SK-N-SH (cell line): ENCODE data around the gene S100B. TPM values are rescaled to one million over a fixed set of nuclear protein-coding genes. Genes with fewer than 3 reads are reported as not detected.

Experiments used
- CTCF ChIA-PET: fragments of 300-600, 350-600 bp; formaldehyde crosslinking; extraction: SDS; loops from one replicate; lab custom pipeline; 2021; lab: Yijun Ruan, JAX
- POLR2A ChIA-PET: fragments of 350-600 bp; sonication (Branson Sonifier 250); formaldehyde crosslinking; extraction: SDS; loops from one replicate; lab custom pipeline; 2020; ENCODE audit warnings: antibody characterized with exemption, inconsistent platforms; lab: Yijun Ruan, JAX
- DNase-seq: peaks from one replicate; pipeline ENCODE4 v3.0.0; 2012
- H2AFZ ChIP-seq: fragments of 200-600 bp; sonication (generic); 2 replicates; pipeline ENCODE4 v1.8.1; 2016; ENCODE audit warnings: antibody characterized with exemption, mild to moderate bottlenecking, low read depth
- H3F3A ChIP-seq: fragments of 200-600 bp; sonication (generic); replicated peaks from 2 replicates; pipeline ENCODE3; 2016; ENCODE audit warnings: antibody characterized with exemption, mild to moderate bottlenecking; ENCODE audit not compliant: insufficient read depth
- H3K27ac ChIP-seq, 2 experiments: fragments of 200-500 bp in 1 of 2; fragments of 200-600 bp in 1 of 2; sonication (Bioruptor generic) in 1 of 2; sonication (generic), shearing (Covaris generic) in 1 of 2; 2 replicates each; pipeline versions ENCODE4 v1.5.1 to v1.6.1; 2014 to 2016; ENCODE audit warnings: low read depth in 2 of 2, inconsistent platforms in 1 of 2, low read length in 1 of 2, mild to moderate bottlenecking in 1 of 2, mixed read lengths in 1 of 2
- H3K27me3 ChIP-seq: fragments of 200-600 bp; sonication (generic), shearing (Covaris generic); 2 replicates; pipeline ENCODE4 v1.6.1; 2016; ENCODE audit warnings: mixed run types; ENCODE audit not compliant: insufficient read depth
- H3K36me3 ChIP-seq, 2 experiments: fragments of 200-500 bp in 1 of 2; fragments of 200-600 bp in 1 of 2; sonication (Bioruptor generic) in 1 of 2; sonication (generic) in 1 of 2; replicated peaks in 1 of 2; 2 replicates each; pipeline versions ENCODE3 to v1.5.1; 2014 to 2016; ENCODE audit warnings: low read length in 1 of 2, mild to moderate bottlenecking in 1 of 2; ENCODE audit not compliant: insufficient read depth in 2 of 2, control insufficient read depth in 1 of 2
- H3K4me1 ChIP-seq, 2 experiments: fragments of 200-500 bp in 1 of 2; fragments of 200-600 bp in 1 of 2; sonication (Bioruptor generic) in 1 of 2; sonication (generic), shearing (Covaris generic) in 1 of 2; 2 replicates each; pipeline versions ENCODE4 v1.5.1 to v1.6.1; 2014 to 2016; ENCODE audit warnings: low read depth in 1 of 2, low read length in 1 of 2, mixed run types in 1 of 2; ENCODE audit not compliant: insufficient read depth in 2 of 2, control insufficient read depth in 1 of 2
- H3K4me2 ChIP-seq: fragments of 200-600 bp; sonication (generic), shearing (Covaris generic); 2 replicates; pipeline ENCODE4 v1.6.1; 2017; ENCODE audit warnings: mixed run types
- H3K4me3 ChIP-seq, 2 experiments: fragments of 200-500 bp in 1 of 2; fragments of 200-600 bp in 1 of 2; sonication (Bioruptor generic) in 1 of 2; sonication (generic), shearing (Covaris generic) in 1 of 2; 2 replicates each; pipeline versions ENCODE4 v1.5.1 to v1.8.1; 2014 to 2016; ENCODE audit warnings: low read depth in 2 of 2, inconsistent platforms in 1 of 2, low read length in 1 of 2, mild to moderate bottlenecking in 1 of 2, mixed read lengths in 1 of 2, moderate library complexity in 1 of 2
- H3K79me2 ChIP-seq: fragments of 200-600 bp; sonication (generic); 2 replicates; pipeline ENCODE4 v1.8.1; 2017; ENCODE audit warnings: mild to moderate bottlenecking; ENCODE audit not compliant: insufficient read depth
- H3K9ac ChIP-seq: fragments of 200-600 bp; sonication (generic); 2 replicates; pipeline ENCODE4 v1.6.1; 2017; ENCODE audit warnings: mixed run types
- H3K9me2 ChIP-seq: fragments of 200-600 bp; sonication (generic); 2 replicates; pipeline ENCODE4 v1.6.1; 2017; ENCODE audit warnings: mixed run types
- H3K9me3 ChIP-seq: fragments of 200-600 bp; sonication (generic); 2 replicates; pipeline ENCODE4 v1.6.1; 2017; ENCODE audit warnings: mixed run types, mild to moderate bottlenecking, moderate library complexity
- H4K20me1 ChIP-seq: fragments of 200-600 bp; sonication (generic); 2 replicates; pipeline ENCODE4 v1.6.1; 2017; ENCODE audit warnings: mild to moderate bottlenecking, mixed run types; ENCODE audit not compliant: insufficient read depth
- ELF1 ChIP-seq: IDR thresholded peaks from 2 replicates; pipeline ENCODE4 v1.4.0; 2012
- EP300 ChIP-seq, 2 experiments: IDR thresholded peaks; 2 replicates each; pipeline versions ENCODE4 v1.4.0 to v1.6.1; 2012; ENCODE audit warnings: borderline replicate concordance in 1 of 2, low read depth in 1 of 2, low read length in 1 of 2
- EZH2phosphoT487 ChIP-seq: fragments of 200-600 bp; sonication (generic); IDR thresholded peaks from 2 replicates; pipeline ENCODE4 v1.6.1; 2017; ENCODE audit warnings: low read depth, mixed run types, mild to moderate bottlenecking, antibody characterized with exemption, moderate library complexity, borderline replicate concordance
- FOSL2 ChIP-seq: IDR thresholded peaks from 2 replicates; pipeline ENCODE4 v1.4.0; 2012; ENCODE audit warnings: low read depth, mild to moderate bottlenecking, moderate library complexity, borderline replicate concordance
- NRF1 ChIP-seq: IDR thresholded peaks from 2 replicates; pipeline ENCODE4 v1.6.1; 2012; ENCODE audit warnings: low read depth, mild to moderate bottlenecking, low read length
- RCOR1 ChIP-seq: fragments of 150-350 bp; IDR thresholded peaks from 2 replicates; pipeline ENCODE4 v1.6.1; 2017; ENCODE audit warnings: antibody characterized with exemption, low read length
- WGBS: methylation state at CpG from one replicate; pipeline ENCODE4 v1.1.6; 2017; ENCODE audit warnings: low lambda C conversion rate; 5-methylcytosine and 5-hydroxymethylcytosine counted together
- polyA plus RNA-seq, 3 experiments: library from polyadenylated mRNA; depleted of rRNA; stranded (reverse); fragments of >200 nt; gene quantifications; 2 replicates each; pipeline ENCODE4 v1.2.3, GENCODE V29; 2012
- TF ChIP-seq, protein P1 (sequence below): fragments of 150-350 bp; IDR thresholded peaks from 2 replicates; pipeline ENCODE4 v1.6.1; 2017; ENCODE audit warnings: antibody characterized with exemption, low read length, low read depth, borderline replicate concordance
- TF ChIP-seq, protein P2 (sequence below): IDR thresholded peaks from 2 replicates; pipeline ENCODE4; 2012
- TF ChIP-seq, protein P3 (sequence below): fragments of 150-350 bp; IDR thresholded peaks from 2 replicates; pipeline ENCODE4 v1.6.1; 2016; ENCODE audit warnings: mild to moderate bottlenecking, low read depth, low read length

Gene S100B
- polyA plus RNA-seq, 1 of the 3 experiments (the other 2 are of a cell fraction), result 0.12 TPM

DNA sequence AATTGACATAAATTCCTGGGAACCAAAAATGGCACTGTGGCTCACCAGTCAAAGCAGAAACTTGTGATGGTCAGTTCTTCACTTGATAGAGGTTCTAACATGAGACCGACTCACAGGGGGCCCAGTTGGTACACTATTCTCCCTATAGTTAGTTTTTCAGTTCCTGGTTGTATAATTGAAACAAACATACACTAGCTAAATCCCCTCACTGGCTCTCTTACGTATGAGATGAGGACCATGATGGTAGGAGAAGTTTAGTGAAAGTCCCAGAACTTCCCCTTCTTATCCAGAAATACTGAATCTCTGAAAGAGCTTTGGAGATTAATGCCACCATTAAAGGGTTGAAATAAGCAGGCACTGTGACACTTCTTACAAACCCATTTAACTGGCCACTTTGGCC, 2.8 kb upstream of the S100B start:
- CTCF ChIA-PET, result no interaction called here
- no peak overlapping the region for H3K4me2 ChIP-seq
- H3K27me3 ChIP-seq, result no peaks in the 10 kb centered on the region
- no peak for DNase-seq
- no peaks in the 10 kb centered on the region for H4K20me1 ChIP-seq
- peaks cover 5 to 10% of the 10 kb centered on the region in 2 experiments; a peak in 2 of 4 replicates for H3K4me1 ChIP-seq
- TF ChIP-seq EZH2phosphoT487 (no peak), NRF1 (no peak), EP300 (IDR thresholded peaks at IDR 0.05; ENCODE audit: borderline replicate concordance in 1 of 2, low read depth in 1 of 2, low read length in 1 of 2) (no peak), FOSL2 (no peak)
- TF ChIP-seq, protein P1, sequence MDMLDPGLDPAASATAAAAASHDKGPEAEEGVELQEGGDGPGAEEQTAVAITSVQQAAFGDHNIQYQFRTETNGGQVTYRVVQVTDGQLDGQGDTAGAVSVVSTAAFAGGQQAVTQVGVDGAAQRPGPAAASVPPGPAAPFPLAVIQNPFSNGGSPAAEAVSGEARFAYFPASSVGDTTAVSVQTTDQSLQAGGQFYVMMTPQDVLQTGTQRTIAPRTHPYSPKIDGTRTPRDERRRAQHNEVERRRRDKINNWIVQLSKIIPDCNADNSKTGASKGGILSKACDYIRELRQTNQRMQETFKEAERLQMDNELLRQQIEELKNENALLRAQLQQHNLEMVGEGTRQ, result no peak
- TF ChIP-seq, protein P2, sequence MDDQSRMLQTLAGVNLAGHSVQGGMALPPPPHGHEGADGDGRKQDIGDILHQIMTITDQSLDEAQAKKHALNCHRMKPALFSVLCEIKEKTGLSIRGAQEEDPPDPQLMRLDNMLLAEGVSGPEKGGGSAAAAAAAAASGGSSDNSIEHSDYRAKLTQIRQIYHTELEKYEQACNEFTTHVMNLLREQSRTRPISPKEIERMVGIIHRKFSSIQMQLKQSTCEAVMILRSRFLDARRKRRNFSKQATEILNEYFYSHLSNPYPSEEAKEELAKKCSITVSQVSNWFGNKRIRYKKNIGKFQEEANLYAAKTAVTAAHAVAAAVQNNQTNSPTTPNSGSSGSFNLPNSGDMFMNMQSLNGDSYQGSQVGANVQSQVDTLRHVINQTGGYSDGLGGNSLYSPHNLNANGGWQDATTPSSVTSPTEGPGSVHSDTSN, result no peak
- TF ChIP-seq, protein P3, sequence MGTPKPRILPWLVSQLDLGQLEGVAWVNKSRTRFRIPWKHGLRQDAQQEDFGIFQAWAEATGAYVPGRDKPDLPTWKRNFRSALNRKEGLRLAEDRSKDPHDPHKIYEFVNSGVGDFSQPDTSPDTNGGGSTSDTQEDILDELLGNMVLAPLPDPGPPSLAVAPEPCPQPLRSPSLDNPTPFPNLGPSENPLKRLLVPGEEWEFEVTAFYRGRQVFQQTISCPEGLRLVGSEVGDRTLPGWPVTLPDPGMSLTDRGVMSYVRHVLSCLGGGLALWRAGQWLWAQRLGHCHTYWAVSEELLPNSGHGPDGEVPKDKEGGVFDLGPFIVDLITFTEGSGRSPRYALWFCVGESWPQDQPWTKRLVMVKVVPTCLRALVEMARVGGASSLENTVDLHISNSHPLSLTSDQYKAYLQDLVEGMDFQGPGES, result no peak
- TF ChIP-seq, all 33 proteins: peak for 0
- Histone ChIP-seq H3K79me2 (no peaks in the 10 kb centered on the region), H3K9me3 (0 out of 2 replicates have a peak, but pooled peaks cover 3% of the 10 kb centered on the region), H2AFZ (no peak overlapping the region), H3F3A (no peaks in the 10 kb centered on the region), H3K9ac (no peak overlapping the region), H3K4me3 (no peak overlapping the region), H3K9me2 (no peaks in the 10 kb centered on the region), H3K36me3 (no peaks in the 10 kb centered on the region), H3K27ac (no peak overlapping the region)
- POLR2A ChIA-PET, result no interaction called here
- WGBS, result 72% methylated on average over 2 of the region's 2 CpGs

DNA sequence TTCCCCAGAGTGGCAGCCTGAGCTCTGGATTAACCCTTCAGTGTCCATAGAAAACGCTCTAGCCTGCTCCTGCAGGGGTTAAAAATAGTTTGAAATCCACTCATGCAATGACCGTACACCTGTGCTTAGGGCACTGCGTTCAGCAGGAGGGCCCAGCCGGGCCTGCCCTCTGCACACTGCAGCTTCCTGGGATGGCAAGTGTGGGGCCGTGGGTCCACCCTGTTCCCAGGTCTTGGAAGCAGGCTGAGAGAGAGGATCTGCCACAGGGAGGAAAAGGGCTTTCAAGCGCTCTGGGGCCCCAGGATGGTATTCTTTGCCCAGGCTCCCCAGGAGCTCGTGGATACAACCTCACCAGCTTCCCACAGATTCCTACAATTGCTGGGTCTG, 1.5 kb upstream of the S100B start:
- CTCF ChIA-PET, result interaction anchor here (1.6 kb wide), 1 partner anchor 9 kb away, joined by 3 read pairs; no protein-coding TSS in a partner anchor
- no peaks in the 10 kb centered on the region for H3K79me2 ChIP-seq
- no peak overlapping the region for H3K27ac ChIP-seq
- H3K4me1 ChIP-seq, result peaks cover 5 to 17% of the 10 kb centered on the region in 2 experiments; a peak in 2 of 4 replicates
- POLR2A ChIA-PET, result no interaction called here
- H3K4me2 ChIP-seq, result no peak overlapping the region
- H3K4me3 ChIP-seq, result no peak overlapping the region
- H3K9ac ChIP-seq, result no peak overlapping the region
- H3F3A ChIP-seq, result no peaks in the 10 kb centered on the region
- no peaks in the 10 kb centered on the region for H3K9me3 ChIP-seq
- WGBS, result 60% methylated on average over 4 of the region's 7 CpGs
- H4K20me1 ChIP-seq, result no peaks in the 10 kb centered on the region
- no peaks in the 10 kb centered on the region for H3K9me2 ChIP-seq
- no peak overlapping the region for H2AFZ ChIP-seq
- TF ChIP-seq RCOR1, result no peak
- TF ChIP-seq ELF1, result no peak
- no peak for TF ChIP-seq EZH2phosphoT487
- TF ChIP-seq, all 33 proteins: peak for 0
- DNase-seq, result no peak
- H3K36me3 ChIP-seq, result no peaks in the 10 kb centered on the region
- H3K27me3 ChIP-seq, result no peaks in the 10 kb centered on the region
